Stromal cell of bone marrow (primary cell): ENCODE data around the gene SLC1A2.

Experiments used
- DNase-seq: peaks from one replicate; pipeline ENCODE4 v3.0.0-alpha.2; 2012; ENCODE audit warnings: low read depth

SLC1A2 gene

GRCh38 chr11:35324981-35325380 lies 94.4 kb downstream of the SLC1A2 start:
- no peak for DNase-seq

- DNase-seq, result no peak
These were observed 95.0 kb downstream of the SLC1A2 start for GRCh38 chr11:35324183-35324886.

- no peak for DNase-seq
These were observed 96.1 kb downstream of the SLC1A2 start for GRCh38 chr11:35323076-35323868.

GRCh38 chr11:35322318-35322979 lies 96.9 kb downstream of the SLC1A2 start:
- no peak for DNase-seq

GRCh38 chr11:35321532-35322317 lies 97.6 kb downstream of the SLC1A2 start:
- peak; percentile 66 for DNase-seq

GRCh38 chr11:35321111-35321510 lies 98.2 kb downstream of the SLC1A2 start:
- no peak for DNase-seq

GRCh38 chr11:35318977-35319925 lies 100.1 kb downstream of the SLC1A2 start:
- DNase-seq, result no peak

- no peak for DNase-seq
These were observed 101.0 kb downstream of the SLC1A2 start for GRCh38 chr11:35318309-35318708.

- no peak for DNase-seq
These were observed 102.1 kb downstream of the SLC1A2 start for GRCh38 chr11:35317253-35317652.

GRCh38 chr11:35316161-35316560 lies 103.2 kb downstream of the SLC1A2 start:
- DNase-seq, result no peak

- no peak for DNase-seq
These were observed 105.6 kb downstream of the SLC1A2 start for GRCh38 chr11:35313760-35314153.

GRCh38 chr11:35313066-35313759 lies 106.1 kb downstream of the SLC1A2 start:
- DNase-seq, result no peak

- DNase-seq, result no peak
These were observed 108.0 kb downstream of the SLC1A2 start for GRCh38 chr11:35311331-35311730.

- no peak for DNase-seq
These were observed 111.2 kb downstream of the SLC1A2 start for GRCh38 chr11:35308157-35308556.

GRCh38 chr11:35307221-35307621 lies 112.1 kb downstream of the SLC1A2 start:
- no peak for DNase-seq

GRCh38 chr11:35305670-35306382 lies 113.5 kb downstream of the SLC1A2 start:
- no peak for DNase-seq

- DNase-seq, result no peak
These were observed 114.4 kb downstream of the SLC1A2 start for GRCh38 chr11:35304900-35305460.

- peak; percentile 86 for DNase-seq
These were observed 115.0 kb downstream of the SLC1A2 start for GRCh38 chr11:35304386-35304775.
